Activated CD8-positive, alpha-beta memory T cell treated with anti-CD3 and anti-CD28 coated beads, Interleukin-2, amount 50 U/mL, for 4 hours (primary cell): Measurements from ENCODE around the gene SMLR1.

ENCODE experiments used
- DNase-seq: peaks from one replicate; pipeline ENCODE4 v3.0.0-alpha.2; 2020

SMLR1 gene

GRCh38 chr6:130853555-130854183, 26.5 kb downstream of the SMLR1 start:
- DNase-seq, result no peak

- DNase-seq, result no peak
These were observed 30.8 kb downstream of the SMLR1 start for GRCh38 chr6:130858054-130858453.

GRCh38 chr6:130858498-130859160, 31.4 kb downstream of the SMLR1 start:
- no peak for DNase-seq

GRCh38 chr6:130859161-130859867, 32.1 kb downstream of the SMLR1 start:
- DNase-seq, result no peak

DNA sequence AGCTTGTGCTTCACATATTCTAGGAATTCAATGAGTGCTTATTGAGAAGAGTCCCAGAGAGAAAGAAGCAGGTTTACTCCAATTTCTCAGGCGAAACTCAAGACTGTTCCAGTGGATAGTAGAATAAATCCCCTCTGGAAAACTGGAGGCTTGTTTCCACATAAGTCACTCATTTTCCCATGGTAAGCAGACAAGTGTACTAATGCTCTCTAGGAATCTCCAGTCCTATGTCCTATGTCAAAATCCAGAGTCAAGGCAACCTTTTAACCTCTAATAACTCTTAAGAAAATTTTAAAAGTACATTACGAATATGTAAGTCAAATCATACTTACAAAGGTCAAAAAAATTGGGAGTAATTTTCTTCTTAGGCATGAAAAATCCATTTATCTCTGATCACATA, 35.2 kb downstream of the SMLR1 start:
- DNase-seq, result no peak

GRCh38 chr6:130863415-130864230, 36.4 kb downstream of the SMLR1 start:
- DNase-seq, result no peak

GRCh38 chr6:130864344-130864743, 37.1 kb downstream of the SMLR1 start:
- no peak for DNase-seq

DNA sequence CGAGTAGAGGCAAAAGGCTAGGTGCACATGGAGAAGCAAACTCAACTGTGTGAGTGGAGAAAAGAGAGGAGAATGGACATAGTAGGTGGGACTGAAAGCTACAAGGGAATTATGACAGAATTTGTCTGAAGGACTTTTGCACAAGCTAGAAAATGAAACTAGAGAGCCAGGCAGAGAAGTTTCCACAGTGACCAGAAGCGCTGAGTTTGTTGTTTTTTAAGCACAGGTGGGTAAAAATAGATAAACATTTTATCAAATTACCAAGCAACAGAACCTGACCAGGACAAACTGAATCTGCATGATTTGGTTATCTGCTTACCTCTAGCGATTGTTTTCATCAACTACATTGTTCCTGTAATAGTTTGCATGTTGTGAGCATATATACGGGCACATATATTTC, 38.6 kb downstream of the SMLR1 start:
- DNase-seq, result no peak

DNA sequence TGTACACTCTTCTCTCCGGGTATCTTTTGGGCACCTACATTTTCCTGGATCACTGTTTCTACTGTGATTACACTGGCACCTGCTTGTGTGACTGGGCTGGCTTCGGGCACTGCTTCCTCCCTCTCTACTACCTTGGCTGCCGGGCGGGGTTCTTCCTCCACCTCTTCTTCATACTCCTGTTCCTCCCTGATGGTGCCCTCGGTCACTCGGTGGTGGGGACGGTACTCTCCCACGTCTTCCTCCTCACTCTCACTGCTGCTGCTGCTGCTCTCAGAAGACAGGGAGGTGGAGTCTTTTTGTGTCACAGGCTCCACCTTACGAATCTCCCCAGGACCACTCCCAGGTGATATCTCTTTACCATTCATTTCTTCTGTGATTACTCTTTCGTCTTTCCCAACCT, 42.5 kb downstream of the SMLR1 start:
- no peak for DNase-seq

GRCh38 chr6:130870179-130870880, 43.1 kb downstream of the SMLR1 start:
- DNase-seq, result no peak

DNA sequence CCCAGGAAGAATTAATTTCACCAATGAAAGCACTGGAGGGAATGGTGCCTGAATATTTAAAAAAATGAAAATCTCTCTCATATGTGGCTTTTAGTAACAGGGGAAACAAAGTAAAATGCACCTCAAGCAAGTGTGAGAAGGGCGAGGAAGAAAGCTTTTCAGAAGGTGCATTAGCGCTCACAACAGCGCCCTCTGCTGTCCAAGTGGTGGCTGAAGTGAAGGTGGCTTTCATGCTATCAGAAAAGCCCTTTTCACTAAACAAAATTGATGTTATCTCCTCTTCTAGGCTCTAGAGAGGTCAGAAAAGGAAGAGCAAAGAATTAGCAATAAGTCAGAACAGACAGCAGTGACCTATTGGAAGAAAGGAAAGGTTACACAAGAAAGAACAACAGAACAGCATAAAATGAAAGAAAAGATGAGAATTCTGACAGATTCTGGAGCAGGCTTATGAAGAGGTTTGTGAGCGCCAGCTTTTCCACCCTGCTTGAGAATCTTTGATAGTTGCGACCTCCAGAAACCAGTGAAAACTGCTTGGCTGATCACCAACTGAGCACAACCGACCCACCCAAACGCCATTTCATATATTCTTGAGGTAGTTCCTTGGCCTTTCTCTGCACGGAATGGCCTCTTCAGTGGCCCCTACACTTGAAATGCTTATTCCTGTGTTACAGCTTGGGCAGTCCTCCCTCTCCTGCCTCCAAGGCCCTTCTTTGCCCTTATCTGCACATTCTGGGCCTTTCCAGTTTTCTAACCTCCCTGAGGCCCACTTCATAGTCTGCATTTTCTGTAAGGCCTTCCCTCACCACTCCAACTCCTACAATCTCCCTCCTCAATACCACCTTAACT, 45.3 kb downstream of the SMLR1 start:
- peak; percentile 71 for DNase-seq

GRCh38 chr6:130873746-130874145, 46.5 kb downstream of the SMLR1 start:
- DNase-seq, result no peak

GRCh38 chr6:130879826-130880225, 52.6 kb downstream of the SMLR1 start:
- DNase-seq, result no peak

- no peak for DNase-seq
These were observed 55.2 kb downstream of the SMLR1 start for GRCh38 chr6:130882370-130882769.

- peak; percentile 70 for DNase-seq
These were observed 58.4 kb downstream of the SMLR1 start for GRCh38 chr6:130885392-130886192.
